IPS-18c (cell line): ENCODE data around the gene XRN1.

ENCODE experiments used
- H3K4me3 ChIP-seq: 2 replicates; pipeline ENCODE4 v1.7.0; 2013; ENCODE audit warnings: low read depth, mild to moderate bottlenecking, low read length, moderate library complexity; ENCODE audit not compliant: insufficient read depth
- H3K9me3 ChIP-seq: one replicate; pipeline ENCODE4 v1.6.1; 2013; ENCODE audit warnings: mild to moderate bottlenecking, low read length, moderate library complexity; ENCODE audit not compliant: control insufficient read depth, insufficient read depth

The XRN1 gene, protein sequence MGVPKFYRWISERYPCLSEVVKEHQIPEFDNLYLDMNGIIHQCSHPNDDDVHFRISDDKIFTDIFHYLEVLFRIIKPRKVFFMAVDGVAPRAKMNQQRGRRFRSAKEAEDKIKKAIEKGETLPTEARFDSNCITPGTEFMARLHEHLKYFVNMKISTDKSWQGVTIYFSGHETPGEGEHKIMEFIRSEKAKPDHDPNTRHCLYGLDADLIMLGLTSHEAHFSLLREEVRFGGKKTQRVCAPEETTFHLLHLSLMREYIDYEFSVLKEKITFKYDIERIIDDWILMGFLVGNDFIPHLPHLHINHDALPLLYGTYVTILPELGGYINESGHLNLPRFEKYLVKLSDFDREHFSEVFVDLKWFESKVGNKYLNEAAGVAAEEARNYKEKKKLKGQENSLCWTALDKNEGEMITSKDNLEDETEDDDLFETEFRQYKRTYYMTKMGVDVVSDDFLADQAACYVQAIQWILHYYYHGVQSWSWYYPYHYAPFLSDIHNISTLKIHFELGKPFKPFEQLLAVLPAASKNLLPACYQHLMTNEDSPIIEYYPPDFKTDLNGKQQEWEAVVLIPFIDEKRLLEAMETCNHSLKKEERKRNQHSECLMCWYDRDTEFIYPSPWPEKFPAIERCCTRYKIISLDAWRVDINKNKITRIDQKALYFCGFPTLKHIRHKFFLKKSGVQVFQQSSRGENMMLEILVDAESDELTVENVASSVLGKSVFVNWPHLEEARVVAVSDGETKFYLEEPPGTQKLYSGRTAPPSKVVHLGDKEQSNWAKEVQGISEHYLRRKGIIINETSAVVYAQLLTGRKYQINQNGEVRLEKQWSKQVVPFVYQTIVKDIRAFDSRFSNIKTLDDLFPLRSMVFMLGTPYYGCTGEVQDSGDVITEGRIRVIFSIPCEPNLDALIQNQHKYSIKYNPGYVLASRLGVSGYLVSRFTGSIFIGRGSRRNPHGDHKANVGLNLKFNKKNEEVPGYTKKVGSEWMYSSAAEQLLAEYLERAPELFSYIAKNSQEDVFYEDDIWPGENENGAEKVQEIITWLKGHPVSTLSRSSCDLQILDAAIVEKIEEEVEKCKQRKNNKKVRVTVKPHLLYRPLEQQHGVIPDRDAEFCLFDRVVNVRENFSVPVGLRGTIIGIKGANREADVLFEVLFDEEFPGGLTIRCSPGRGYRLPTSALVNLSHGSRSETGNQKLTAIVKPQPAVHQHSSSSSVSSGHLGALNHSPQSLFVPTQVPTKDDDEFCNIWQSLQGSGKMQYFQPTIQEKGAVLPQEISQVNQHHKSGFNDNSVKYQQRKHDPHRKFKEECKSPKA (N-terminal part only)

DNA sequence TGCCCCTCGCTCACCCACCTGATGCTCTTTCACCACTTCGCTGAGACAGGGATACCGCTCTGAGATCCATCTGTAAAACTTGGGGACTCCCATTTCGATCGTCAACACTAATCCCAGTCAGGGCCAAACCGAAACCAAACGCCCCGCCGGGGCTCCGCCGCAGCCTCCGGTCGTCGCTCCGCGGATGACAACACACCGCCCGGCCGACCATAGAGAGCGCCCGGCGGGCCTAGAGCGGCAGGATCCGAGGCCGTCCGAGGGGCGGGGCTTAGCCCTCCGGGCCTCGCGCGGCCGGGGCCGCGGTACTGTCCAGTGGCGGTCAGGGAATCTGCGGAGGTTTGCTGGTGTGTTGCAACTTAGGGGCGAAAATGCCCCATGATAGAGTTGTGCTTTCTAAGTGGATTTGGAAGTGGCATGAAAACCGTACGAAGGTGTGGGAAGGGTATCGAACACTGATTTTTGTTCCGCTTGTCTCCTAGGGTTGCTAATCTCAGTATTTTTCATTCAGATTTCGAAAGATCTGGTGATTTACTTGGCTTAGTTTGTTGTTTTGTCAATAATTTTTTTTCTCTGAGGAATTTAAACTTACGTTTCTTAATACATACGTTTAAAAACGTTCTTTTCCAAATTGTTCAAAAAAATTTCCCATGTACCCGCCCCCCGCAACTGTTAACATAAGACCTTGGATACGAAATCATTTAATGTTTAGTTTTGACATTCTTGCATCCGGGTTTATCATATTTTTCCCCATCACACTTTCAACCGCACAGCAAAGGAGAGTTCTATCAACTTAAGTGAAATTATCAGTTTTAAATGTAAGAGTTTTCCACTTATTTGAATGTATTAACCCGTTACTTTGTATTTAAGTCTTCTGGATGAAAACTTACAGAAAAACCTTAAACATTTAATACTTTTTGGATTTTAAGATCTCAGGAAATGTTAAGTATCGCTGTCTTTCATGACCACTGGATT is at the start of gene XRN1:
XRN1 (minus strand) TSS at position 186 of the 972 bp plus-strand sequence; CDS start at position 93, 93 bp downstream.
- H3K4me3 ChIP-seq: peak within 1 kb of the TSS; percentile 100

DNA sequence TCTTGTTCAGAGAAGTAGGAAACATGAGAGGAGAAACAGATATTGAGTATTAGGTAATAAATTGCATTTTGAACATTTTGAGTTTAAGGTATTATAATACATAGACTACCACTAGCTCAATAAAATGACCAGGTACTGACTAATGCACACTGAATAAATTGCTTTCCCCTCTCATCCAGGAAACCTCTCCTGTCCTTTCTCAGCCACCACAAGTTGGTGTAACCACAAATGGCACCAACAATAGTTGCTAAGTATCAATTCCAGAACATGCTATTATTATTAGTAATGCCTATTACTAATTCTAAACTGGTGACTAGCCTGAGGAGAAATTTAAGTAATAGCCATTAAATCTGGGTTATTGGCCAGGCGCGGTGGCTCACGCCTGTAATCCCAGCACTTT is 47.3 kb upstream of the XRN1 start:
- no peak overlapping the region for H3K4me3 ChIP-seq
- no peaks in the 10 kb centered on the region for H3K9me3 ChIP-seq

More for the DNA sequence above, at the start of gene XRN1:
- H3K9me3 ChIP-seq: peaks cover 2% of the 10 kb centered on the region

DNA sequence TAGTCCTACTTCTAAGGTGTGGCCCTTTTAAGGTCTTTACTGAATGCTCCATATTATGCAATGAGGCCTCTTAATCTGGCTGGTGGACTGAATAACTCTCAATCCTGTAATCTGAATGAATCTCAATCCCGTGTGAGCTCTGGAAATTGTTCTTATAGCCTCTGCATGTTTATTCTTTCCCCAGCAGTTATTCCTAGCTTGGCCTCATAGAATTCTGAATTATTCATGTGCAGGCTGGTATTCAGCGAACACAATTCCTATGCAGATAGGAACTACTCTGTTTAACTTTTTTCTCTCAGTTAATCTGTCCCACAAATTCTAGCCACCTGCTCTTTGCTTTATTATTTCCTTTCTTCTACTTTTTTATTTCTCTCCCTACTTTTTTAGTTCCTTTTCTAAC is 44.3 kb upstream of the XRN1 start:
- no peaks in the 10 kb centered on the region for H3K9me3 ChIP-seq
- H3K4me3 ChIP-seq: no peak overlapping the region

DNA sequence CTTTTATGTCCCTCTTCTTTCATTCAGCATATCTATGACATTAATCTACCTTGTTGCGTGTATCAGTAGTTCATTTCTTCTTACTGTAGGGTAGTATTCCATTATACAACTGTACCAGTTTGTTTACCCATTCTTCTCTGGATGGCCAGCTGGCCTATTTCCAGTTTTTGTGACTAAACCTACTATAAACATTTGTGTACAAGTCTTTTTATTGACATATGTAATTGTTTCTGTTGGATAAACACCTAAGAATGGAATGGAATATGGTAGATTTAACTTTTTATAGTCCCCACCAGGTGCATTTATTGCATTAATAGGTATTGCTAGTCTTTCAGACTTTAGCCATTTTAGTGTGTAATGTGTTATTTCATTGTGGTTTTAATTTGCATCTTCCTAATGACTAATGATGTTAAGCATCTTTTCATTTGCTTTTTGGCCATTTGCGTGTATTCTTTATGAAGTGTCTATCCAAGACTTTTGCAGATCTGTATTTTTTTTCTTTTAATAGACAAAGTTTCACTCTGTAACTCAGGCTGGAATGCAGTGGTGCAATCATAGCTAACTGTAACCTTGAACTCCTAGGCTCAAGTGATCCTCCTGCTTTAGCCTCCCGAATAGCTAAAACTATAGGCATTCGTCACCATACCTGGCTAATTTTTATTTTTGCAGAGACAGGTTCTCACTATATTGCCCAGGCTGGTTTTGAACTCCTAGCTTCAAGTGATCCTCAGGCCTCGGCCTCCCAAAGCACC is 41.9 kb upstream of the XRN1 start:
- H3K9me3 ChIP-seq: no peaks in the 10 kb centered on the region

DNA sequence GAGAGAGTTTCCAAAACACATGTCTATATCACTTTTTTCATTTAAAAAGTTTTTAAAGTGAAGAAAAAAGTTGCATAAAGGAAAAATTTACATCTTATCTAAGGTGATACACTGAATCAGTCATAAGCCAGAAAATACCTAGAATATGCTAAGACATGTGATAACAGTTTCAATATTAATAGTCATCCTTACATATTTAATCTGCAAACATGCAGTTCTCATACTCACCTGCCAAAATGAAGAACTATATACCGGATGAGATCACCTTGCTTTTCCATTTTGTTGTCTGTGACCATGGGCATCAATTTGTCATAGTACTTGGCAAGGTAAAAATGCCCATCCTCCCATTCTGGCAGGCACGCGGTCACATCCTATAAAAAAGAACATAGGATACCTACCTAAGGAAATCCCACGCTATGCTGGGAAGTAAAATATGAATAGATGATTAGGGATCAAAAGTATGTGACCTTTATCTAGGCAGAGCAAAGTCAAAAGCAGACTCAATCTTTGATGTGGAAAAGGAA is 37.1 kb upstream of the XRN1 start:
- H3K4me3 ChIP-seq: no peak overlapping the region
- H3K9me3 ChIP-seq: peaks cover 7% of the 10 kb centered on the region

More for the DNA sequence above, 41.9 kb upstream of the XRN1 start:
- no peak overlapping the region for H3K4me3 ChIP-seq

DNA sequence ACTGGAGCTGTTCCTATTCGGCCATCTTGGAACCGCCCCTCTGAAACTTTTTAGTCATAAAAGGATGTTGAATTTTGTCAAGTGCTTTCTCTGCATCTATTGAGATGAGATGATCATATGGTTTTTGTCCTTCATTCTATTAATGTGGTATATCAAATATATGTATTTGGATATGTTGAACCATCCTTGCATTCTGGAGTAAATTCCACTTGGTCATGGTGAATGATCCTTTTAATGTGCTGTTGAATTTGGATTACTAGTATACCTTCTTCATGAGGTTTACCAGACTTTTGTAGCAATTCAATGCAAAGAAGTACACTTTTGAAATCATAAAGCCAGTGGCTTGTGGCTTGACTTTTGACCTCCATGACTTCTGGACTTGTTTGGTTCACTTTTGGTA is 33.4 kb upstream of the XRN1 start:
- Histone ChIP-seq H3K4me3 (no peak overlapping the region), H3K9me3 (peaks cover 7% of the 10 kb centered on the region)

DNA sequence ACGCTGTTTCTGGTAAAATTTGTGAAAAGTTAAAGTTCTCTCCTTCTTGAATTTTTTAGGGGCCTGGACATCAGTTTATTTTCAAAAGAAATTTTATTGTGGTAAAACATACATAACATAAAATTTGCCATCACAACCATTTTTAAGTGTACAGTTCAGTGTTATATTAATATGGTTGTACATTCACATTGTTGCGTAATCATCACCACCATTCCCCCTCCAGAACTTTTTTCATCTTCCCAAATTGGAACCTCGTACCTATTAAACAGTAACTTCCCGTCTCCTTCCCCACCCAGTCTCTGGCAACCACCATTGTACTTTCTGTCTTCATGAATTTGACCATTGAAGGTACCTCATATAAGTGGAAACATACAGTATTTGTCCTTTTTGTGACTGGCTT is 23.0 kb upstream of the XRN1 start:
- no peaks in the 10 kb centered on the region for H3K9me3 ChIP-seq

DNA sequence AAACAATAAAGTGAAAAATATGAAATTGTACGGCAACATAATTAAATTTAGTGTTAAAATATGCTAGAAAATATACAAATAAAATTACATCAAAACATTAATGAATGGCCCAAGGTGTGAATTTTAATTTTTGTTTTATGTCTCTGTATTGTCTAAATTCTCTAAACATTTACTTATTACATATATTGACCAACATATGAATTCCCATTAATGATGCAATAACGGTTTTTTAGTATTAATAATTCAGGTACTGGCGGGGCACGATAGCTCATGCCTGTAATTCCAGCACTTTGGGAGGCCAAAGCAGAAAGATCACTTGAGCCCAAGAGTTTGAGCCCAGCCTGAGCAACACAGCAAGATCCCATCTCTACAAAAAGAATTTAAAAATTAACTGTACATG is 20.6 kb upstream of the XRN1 start:
- Histone ChIP-seq H3K9me3 (no peaks in the 10 kb centered on the region), H3K4me3 (no peak overlapping the region)

More for the DNA sequence above, 23.0 kb upstream of the XRN1 start:
- H3K4me3 ChIP-seq: no peak overlapping the region

DNA sequence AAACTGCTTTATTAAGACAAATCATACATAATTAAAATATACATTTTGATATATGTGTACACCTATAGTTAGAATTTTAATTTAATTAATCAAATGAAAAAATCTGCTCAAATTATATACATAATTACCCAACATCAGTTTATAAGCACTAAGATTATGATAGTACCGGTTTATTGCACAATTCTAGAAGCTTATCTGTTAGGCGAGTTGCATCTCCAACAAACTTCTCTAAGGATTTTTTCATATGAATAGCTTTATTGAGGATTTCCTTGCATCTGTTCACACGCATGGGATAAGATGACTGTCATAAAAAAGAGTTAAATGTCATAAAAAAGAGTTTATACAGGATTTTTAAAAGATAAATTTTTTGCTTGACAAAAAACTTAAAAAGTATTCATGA is 19.9 kb upstream of the XRN1 start:
- Histone ChIP-seq H3K9me3 (no peaks in the 10 kb centered on the region), H3K4me3 (no peak overlapping the region)

DNA sequence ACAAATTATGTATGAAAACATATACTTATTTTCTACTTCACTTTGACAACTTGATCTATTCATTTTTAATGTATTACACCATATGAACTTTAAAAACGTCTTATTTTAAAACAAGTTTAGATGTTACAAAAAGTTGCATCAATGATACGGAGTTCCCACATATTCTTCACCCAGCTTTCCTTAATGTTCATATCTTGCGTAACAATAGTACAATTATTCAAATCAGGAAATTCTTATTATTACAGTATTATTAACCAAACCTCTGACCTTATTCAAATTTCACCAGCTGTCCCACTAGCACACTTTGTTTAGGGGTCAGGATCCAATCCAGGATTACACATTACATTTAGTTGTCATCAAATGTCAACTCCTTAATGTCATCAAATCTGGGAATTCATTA is 12.9 kb upstream of the XRN1 start:
- no peak overlapping the region for H3K4me3 ChIP-seq
- H3K9me3 ChIP-seq: no peaks in the 10 kb centered on the region

DNA sequence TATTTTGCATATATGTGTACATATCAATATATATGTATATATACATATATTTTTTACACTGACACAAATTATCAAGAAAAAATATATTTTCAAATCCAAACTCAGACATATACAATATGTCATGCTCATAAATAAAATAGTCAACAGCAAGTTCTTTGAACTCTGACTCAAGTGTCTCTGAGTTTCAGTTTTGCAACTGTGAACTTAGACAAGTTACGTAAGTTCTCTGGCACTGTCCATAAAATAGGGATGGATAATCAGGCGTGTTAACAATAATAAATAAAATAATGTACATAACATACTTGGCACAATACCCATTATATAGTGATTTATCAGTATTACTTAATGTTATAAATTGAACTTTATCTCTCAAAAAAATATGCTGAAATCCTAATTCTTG is 12.1 kb upstream of the XRN1 start:
- Histone ChIP-seq H3K4me3 (no peak overlapping the region), H3K9me3 (no peaks in the 10 kb centered on the region)

DNA sequence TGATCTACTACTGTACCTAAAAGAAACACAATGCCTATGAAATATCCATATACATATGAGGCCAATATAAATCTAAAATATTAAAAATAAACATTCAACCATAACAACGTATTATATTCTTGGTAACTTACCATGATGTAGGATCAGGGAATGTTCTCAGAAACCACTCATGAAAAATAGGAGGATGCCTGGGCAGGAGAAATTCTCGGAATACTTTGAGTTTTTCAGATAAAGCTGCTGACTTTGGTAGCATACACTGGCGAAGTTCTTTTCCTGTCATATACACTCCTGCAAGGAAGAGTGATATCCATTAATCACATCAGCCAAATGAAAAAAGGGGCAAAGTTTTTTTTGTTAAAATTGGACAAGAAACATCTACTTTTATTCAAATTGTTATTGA is 11.3 kb upstream of the XRN1 start:
- Histone ChIP-seq H3K9me3 (no peaks in the 10 kb centered on the region), H3K4me3 (no peak overlapping the region)

DNA sequence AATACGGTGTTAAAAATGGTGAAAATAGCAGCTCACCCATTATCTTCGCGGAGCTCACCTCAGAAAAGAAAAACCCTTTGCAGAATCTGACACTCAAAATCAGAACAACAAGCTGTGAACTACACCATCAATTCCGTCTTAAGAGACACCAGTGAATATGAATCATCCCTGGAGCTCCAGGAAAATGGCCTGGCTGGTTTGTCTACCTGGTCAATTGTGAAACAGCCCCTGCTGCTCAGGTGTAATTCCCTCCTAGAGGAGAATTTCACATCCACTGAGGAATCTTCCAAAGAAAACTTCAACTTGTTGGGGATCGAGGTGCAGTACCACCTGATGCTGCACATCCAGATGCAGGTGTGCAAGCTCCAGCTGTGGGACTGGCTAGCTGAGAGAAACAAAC is 3.0 kb upstream of the XRN1 start:
- no peak overlapping the region for H3K4me3 ChIP-seq

DNA sequence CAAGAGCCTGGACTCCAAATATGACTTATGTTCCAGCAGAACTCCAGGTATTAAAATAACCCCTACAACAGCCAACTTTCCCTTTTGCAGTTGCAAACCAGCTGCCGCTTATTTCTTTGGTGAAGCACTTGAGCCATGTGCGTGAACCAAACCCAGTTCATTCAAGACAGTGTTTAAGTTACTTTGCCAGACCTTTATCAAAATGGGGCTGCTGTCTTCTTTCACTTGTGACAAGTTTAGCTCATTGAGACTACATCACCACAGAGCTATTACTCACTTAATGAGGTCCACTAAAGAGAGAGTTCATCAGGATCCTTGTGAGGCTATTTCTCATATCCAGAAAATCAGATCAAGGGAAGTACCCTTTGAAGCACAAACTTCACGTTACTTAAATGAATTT is 2.4 kb upstream of the XRN1 start:
- Histone ChIP-seq H3K4me3 (no peak overlapping the region), H3K9me3 (peaks cover 2% of the 10 kb centered on the region)

More for the DNA sequence above, 3.0 kb upstream of the XRN1 start:
- H3K9me3 ChIP-seq: peaks cover 2% of the 10 kb centered on the region

DNA sequence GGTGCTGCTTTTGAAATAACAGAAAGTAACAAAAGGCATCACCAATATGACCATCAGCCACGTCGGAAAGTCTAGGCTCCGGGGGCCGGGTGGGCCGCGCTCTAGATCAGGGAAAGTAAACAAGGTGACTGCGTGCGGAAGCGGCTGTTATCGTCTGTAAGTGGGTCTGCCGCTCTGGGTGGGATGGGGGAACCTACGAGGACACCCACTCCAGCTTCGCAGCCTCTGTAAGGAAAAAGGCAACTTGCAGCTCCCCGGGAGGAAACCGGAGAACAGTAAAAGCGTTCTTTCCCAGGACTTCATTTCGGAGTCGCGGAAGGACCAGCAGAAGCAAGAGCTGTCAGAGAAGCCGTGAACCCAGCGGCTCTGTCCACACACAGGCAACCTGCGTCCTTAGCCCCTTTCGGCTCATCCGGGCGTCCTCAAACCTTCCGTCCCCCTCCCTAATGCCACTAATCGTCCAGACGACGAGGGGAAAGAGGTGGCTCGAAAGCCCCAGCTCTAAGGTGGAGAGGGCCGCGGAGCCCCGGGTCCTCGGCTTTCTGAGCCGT is 461 bp downstream of the XRN1 start:
- peak overlapping the region; percentile 100 for H3K4me3 ChIP-seq
- peaks cover 2% of the 10 kb centered on the region for H3K9me3 ChIP-seq
